Urinary bladder (tissue), 4 donors: ENCODE measurements around the gene HNRNPH2. TPM values are rescaled to one million over a fixed set of nuclear protein-coding genes. Genes with fewer than 3 reads are reported as not detected.
A peak's percentile ranks its signal among the peaks of the same experiment; 100 is the strongest.

Source experiments
- DNase-seq: peaks from one replicate; pipeline ENCODE4 v3.0.0-alpha.2; 2015; ENCODE audit errors: extremely low spot score
- H3K27ac ChIP-seq: one replicate; pipeline ENCODE4 v1.5.1; 2013; ENCODE audit warnings: low read depth, mild to moderate bottlenecking, moderate library complexity
- H3K36me3 ChIP-seq: one replicate; pipeline ENCODE4 v1.6.1; 2013; ENCODE audit warnings: mild to moderate bottlenecking, moderate library complexity; ENCODE audit not compliant: insufficient read depth
- H3K4me1 ChIP-seq: one replicate; pipeline ENCODE4 v1.6.1; 2013; ENCODE audit warnings: mild to moderate bottlenecking, moderate library complexity; ENCODE audit not compliant: insufficient read depth
- H3K4me3 ChIP-seq: one replicate; pipeline ENCODE4 v1.5.1; 2013; ENCODE audit warnings: low read depth, low read length
- WGBS: extraction: QIAGEN DNeasy Blood & Tissue Kit; methylation state at CpG from one replicate; pipeline ENCODE4 v1.1.7; 2013; 5-methylcytosine and 5-hydroxymethylcytosine counted together
- polyA plus RNA-seq: library from polyadenylated mRNA; stranded (reverse); fragments of 200-250 nt; gene quantifications from one replicate; pipeline ENCODE4 v1.2.3, GENCODE V29; 2013
- total RNA-seq: library from RNA; depleted of rRNA; stranded (reverse); fragments of >200 nt; gene quantifications from one replicate; pipeline ENCODE4 v1.2.3, GENCODE V29; 2014
- donor health status: healthy with polysubstance abuse.
- donor health status: healthy.

Gene HNRNPH2
- total and polyA plus RNA-seq, 2 donors = 60.4 to 86.2 TPM

DNA sequence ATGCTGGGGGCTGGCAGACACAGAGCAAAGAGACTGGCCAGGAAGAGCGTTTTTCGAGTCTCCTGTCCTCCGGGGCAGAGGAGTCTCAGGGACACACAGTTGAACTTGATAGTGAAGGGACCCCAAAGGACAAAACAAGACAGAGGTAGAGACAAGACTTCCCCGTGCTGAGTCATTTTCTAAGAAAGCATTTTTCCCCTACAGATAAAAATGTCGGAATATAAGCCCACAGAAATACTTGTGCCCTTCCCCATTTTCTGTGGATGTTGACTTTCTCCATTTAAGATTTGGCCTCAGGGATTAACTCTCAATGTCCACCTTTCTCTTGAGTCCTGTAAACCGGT, 21.5 kb upstream of the HNRNPH2 start:
- DNase-seq = no peak
- Histone ChIP-seq H3K36me3 (no peaks in the 10 kb centered on the region), H3K4me3 (no peak overlapping the region), H3K27ac (no peak overlapping the region), H3K4me1 (no peaks in the 10 kb centered on the region)
- 70% methylated on average over 6 of the region's 6 CpGs for WGBS

DNA sequence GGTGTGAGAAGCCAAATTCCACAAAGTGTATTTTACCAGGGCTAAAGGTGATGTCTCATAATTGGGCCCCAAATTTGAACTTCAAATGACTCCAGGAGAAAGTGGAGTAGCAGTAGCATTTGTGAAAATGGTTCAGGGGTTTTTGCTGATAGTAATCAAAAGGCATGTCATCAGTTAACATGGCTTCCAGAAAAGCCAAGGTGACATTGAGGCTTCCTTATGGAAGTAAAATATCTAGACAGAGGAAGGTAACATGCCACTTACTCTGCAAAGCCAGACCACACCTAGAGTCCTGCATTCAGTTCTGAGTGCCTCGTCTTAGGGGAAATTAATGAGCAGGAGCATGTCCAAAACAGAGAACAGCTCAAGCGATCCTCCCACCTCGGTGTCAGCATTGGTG, 19.4 kb upstream of the HNRNPH2 start:
- H3K27ac ChIP-seq = no peak overlapping the region
- peaks cover 3% of the 10 kb centered on the region for H3K36me3 ChIP-seq
- no peak for DNase-seq
- no peaks in the 10 kb centered on the region for H3K4me1 ChIP-seq
- 87% methylated on average over 3 of the region's 3 CpGs for WGBS
- H3K4me3 ChIP-seq = no peak overlapping the region

DNA sequence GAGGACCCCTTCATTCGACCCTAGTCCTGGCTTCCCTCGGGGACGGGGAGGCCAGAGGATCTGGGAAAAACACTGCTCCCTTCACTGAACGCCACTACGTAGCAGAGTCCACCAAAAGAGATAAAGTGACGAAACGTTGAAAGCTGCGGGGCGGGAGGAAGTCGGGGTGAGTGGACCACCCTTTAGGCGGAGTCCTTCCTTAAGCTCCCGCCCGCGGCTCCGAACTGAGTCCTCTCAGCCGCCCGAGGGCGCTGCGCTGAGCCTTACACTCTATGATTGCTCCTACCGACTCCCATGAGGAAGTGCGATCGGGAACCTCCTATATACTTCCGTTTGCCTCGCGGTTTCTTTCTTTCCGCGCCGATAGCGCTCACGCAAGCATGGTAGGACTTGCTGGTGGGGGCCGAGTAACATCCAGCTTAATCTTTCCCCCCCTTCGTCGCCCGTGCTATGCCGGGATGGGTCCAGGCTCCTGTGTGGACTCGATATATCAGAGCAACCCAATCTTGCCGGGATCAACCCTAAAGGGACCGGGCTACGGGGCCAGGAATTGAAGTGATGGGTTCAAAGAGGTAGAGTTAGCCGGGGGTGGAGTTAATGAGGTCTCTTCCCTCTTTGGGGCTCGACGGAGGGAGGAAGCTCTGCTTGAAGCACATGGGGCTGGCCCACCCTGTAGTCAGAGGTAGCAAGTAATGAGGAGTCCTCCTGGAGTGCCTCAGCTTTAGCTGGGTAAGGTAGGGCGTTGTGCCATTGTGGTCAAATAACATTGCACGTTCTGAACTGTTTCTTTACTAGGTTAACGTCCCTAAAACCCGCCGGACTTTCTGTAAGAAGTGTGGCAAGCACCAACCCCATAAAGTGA, 17.1 kb upstream of the HNRNPH2 start, which contains the start of gene RPL36A:
Gene RPL36A (plus strand): TSS at position 348 of the 862 bp plus-strand sequence. CDS start 33 bp downstream, at position 381.
- peak within 1 kb of the TSS; percentile 74 for H3K27ac ChIP-seq
- peak; percentile 69 for DNase-seq
- under 1% methylated on average over 47 of the region's 47 CpGs for whole genome bisulfite sequencing
- H3K4me1 ChIP-seq = no peaks in the 10 kb centered on the region
- peak within 1 kb of the TSS; percentile 46 for H3K4me3 ChIP-seq
- peaks cover 3% of the 10 kb centered on the region for H3K36me3 ChIP-seq

DNA sequence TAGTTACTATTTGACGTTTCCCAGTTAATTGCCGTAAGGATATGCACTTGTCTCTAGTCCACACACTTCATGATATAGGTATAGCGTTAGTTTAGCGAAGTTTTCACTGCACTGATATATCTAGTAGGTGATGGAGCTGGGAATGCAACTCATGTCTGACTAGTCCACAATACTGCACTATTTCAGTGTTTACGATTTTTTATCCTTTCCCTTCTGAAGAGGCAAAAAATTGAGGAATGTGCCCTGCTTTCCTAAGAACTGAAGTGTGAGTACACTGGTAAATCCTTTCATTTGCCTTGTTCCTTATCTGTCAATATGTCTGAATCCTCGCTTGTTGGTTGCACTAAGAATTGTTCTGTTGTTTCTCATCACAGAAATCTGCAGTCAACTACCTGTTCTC, 16.2 kb upstream of the HNRNPH2 start:
- no peak for DNase-seq
- H3K27ac ChIP-seq = peak overlapping the region; percentile 2
- no peak overlapping the region for H3K4me3 ChIP-seq
- WGBS = 46% methylated on average over 6 of the region's 6 CpGs
- peaks cover 4% of the 10 kb centered on the region for H3K36me3 ChIP-seq
- H3K4me1 ChIP-seq = no peaks in the 10 kb centered on the region

DNA sequence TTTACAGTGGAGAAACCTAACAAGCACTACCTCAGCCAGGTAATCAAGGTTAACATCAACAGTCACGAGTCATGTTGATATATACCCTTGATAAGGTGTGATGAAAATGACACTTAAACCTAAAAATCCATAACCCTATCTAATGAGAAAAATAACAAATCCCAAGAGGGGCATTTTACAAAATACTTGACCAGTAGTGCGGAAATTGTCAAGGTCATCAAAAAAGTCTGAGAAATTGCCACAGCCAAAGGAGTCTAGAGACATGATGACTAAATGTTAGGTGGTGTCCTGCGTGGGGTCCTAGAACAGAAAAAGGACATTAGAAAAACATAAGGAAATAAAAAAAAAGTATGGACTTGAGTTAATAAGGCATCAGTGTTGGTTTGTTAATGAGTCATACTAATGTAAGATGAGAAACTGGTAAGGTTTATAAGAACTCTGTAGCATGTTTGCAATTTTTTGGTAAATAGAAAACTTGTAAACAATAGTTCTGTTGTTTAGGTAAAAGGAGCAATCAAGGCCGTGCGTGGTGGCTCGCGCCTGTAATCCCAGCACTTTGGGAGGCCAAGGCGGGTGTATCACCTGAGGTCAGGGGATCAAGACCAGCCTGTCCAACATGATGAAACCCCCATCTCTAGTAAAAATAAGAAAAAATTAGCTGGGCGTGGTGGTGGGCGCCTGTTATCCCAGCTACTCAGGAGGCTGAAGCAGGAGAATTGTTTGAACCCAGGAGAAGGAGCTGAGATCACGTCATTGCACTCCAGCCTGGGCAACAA, 14.3 kb upstream of the HNRNPH2 start:
- no peaks in the 10 kb centered on the region for H3K4me1 ChIP-seq
- DNase-seq = no peak
- peaks cover 4% of the 10 kb centered on the region for H3K36me3 ChIP-seq
- no peak overlapping the region for H3K4me3 ChIP-seq
- 82% methylated on average over 11 of the region's 11 CpGs for WGBS
- H3K27ac ChIP-seq = no peak overlapping the region

DNA sequence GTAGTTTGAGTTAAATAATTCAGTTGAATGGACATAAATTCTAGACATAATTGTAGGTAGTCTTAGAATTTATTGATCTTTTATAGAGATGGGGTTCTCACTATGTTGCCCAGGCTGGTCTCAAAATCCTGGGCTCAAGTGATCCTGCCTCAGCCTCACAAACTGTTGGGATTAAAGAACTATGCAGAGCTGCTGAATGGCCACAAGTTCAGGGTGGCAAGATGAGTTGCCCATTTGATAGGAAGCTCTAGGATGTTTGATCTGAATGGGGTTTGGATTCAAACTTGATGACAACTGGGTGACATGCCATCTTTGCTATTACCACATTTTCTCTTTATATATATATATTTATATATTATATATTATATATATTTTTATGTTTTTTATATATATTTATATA, 13.7 kb upstream of the HNRNPH2 start:
- H3K4me3 ChIP-seq = no peak overlapping the region
- no peaks in the 10 kb centered on the region for H3K4me1 ChIP-seq

DNA sequence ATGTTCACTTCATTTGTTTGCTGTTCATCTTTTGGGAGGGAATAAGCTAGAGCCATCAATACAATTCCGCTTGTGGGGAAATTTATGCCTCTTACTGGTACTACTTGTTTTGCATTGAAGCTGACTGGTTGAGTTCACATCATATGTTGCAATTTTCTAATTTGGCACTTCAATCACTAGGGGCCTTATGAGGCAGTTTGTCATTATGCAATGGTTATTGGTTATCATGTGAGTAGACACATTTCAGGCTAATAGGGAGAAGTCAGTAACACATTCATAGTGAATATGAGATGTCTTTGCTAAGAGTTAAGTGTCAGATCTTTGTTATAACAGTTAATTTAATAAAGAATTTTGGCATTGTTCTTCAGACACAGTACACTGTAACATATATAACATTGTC, 12.2 kb upstream of the HNRNPH2 start:
- no peak for DNase-seq
- WGBS = 84% methylated on average over 1 of the region's 1 CpG
- peaks cover 4% of the 10 kb centered on the region for H3K36me3 ChIP-seq
- no peaks in the 10 kb centered on the region for H3K4me1 ChIP-seq
- no peak overlapping the region for H3K4me3 ChIP-seq
- no peak overlapping the region for H3K27ac ChIP-seq

More for the DNA sequence above, 13.7 kb upstream of the HNRNPH2 start:
- Histone ChIP-seq H3K27ac (no peak overlapping the region), H3K36me3 (peaks cover 4% of the 10 kb centered on the region)
- DNase-seq = no peak

DNA sequence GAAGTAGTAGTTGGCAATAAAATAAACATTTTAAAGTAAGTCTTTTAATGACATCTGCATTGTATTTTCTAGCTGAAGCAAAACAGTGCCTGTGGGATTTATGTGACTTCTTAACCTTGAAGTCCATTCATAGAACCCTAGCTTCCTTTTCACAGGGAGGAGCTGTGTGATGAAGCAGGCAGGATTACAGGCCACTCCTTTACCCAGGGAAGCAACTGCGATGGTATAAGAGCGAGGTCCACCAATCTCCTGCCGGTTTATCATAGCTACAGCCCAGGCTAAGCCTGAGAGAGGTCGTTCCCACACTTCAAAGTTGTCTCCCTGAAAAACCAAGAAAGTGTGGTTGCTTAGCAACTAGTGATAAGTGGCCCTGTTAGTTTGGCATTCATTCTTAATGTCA, 10.2 kb upstream of the HNRNPH2 start:
- Histone ChIP-seq H3K4me1 (no peaks in the 10 kb centered on the region), H3K4me3 (no peak overlapping the region), H3K27ac (no peak overlapping the region), H3K36me3 (peaks cover 2% of the 10 kb centered on the region)
- no peak for DNase-seq
- 32% methylated on average over 4 of the region's 4 CpGs for WGBS

DNA sequence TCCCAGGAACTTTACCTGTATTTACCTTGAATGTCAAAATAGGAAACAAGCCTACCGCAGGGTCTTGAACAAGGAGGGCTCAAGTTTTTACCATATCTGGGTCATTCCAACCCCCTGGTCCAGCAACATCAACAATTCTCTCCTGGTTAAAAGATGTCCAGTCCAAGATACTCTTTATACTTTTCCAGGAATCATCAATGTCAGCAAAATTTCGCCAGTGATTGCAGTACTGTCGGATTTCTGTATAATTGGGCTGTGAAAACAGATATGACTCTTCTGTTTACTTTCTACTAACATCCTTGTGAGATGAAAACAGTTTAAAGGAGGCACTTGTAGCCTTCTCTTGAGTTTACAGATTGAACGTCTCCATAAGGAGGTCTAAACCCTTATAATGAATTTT, 9.3 kb upstream of the HNRNPH2 start:
- Histone ChIP-seq H3K36me3 (peaks cover 2% of the 10 kb centered on the region), H3K27ac (no peak overlapping the region), H3K4me1 (no peaks in the 10 kb centered on the region), H3K4me3 (no peak overlapping the region)
- DNase-seq = no peak
- WGBS = 92% methylated on average over 4 of the region's 4 CpGs

DNA sequence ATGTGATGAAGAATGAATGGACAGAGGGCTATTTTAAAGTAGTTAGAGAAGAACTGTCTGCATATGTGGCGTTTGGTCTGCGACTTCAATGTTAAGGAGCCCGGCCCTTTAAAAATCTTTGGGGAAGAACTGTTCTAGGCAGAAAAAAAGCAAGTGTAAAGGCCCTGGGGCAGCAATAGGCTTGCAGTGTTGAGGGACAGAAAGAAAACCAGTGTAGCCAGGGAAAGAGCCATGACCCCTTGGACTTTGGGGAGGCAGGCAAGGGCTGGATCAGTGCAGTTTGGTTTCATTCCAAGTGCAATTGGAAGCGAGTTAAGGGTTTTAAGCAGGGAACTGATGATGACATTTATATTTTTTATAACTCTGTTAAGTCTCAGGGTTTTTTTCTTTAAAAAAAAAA, 8.2 kb upstream of the HNRNPH2 start:
- DNase-seq = no peak
- Histone ChIP-seq H3K4me1 (no peaks in the 10 kb centered on the region), H3K27ac (no peak overlapping the region), H3K4me3 (no peak overlapping the region), H3K36me3 (peaks cover 2% of the 10 kb centered on the region)
- WGBS = 95% methylated on average over 4 of the region's 4 CpGs

DNA sequence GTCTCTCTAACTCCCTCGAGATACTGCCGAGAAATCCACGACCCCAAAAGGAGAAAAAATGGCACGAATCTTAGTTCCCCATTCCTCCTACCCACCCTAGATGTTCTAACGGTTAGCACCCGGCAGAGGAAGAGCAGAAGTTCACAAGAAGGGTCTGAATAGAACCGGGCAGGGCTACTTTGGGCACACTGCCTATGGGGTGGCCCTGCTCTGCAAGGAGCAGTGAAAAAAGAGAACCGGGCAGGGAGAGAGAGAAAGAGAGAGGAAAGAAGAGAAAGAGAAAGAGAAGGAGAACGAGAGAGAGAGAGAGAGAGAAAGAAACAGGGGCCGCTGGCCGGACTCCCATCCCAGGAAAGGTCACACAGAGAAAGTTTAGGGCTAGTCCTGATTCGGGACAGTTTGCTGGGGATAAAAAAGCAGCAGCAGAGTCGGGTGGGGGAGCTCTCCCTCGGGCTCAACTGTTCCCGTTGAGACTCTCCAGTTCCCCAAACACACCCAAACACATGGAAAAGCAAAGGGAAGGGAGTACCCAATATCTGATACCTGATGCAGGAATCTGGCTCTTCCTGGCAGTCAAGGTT, 765 bp upstream of the HNRNPH2 start:
- under 1% methylated on average over 15 of the region's 15 CpGs for WGBS
- no peaks in the 10 kb centered on the region for H3K4me1 ChIP-seq
- peak overlapping the region; percentile 81 for H3K27ac ChIP-seq
- no peaks in the 10 kb centered on the region for H3K36me3 ChIP-seq
- no peak for DNase-seq
- peak overlapping the region; percentile 56 for H3K4me3 ChIP-seq

DNA sequence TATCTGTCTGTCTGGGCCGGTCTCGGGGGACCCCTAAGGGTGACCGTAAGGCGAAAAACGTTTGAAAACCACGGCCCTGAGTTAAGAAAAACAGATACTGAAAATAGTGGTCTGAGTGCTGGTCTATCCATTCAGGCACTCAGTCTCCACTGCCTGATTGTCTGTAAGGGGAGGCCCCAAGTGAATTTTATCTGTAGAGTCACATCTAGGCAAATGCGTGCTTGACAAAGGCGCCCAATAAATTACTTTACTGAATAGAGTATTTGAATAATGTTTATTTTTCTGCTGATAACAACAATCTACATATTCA, 465 bp downstream of the HNRNPH2 start:
- Histone ChIP-seq H3K27ac (peak overlapping the region; percentile 96), H3K4me1 (no peaks in the 10 kb centered on the region), H3K4me3 (peak overlapping the region; percentile 63), H3K36me3 (no peaks in the 10 kb centered on the region)
- DNase-seq = no peak
- WGBS = under 1% methylated on average over 8 of the region's 8 CpGs

DNA sequence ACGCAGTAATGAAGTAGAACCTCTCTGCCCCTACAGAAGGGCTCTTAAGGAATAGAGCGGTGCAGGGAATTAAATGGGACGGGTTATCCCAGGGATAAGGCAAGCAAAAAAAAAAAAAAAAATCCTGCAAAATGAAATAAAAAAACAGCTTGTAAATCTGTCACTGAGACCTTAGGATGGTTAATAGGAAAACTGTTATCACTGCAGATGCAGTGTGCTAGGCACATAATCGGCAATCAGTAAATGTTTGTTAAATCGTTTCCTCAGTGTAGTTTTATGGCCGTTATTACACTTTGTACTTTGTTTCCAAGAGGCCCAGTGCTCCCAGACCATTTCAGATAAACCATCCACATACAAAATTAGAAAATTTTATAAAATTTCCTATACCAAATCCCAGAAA, 1.0 kb downstream of the HNRNPH2 start:
- Histone ChIP-seq H3K4me1 (no peaks in the 10 kb centered on the region), H3K27ac (no peak overlapping the region)

DNA sequence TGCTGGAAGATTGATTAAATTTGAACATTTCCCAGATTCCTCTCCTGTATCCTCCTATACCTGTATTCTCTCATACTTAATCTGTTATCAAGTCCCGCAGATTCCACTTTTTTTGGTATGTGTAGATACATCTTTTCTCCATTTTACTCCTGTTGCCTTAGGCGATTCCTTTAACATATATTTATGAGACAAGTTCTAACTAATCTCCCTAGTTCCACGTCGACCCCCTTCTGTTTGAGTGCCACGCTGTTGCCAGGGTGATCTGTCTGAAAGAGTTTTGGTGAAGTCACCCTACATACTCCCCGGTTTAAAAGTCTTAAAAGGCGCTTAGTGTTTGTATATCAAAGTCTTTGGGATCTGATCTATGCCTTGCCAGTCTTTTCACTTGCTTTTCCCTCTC, 2.4 kb downstream of the HNRNPH2 start:
- no peaks in the 10 kb centered on the region for H3K4me1 ChIP-seq
- no peaks in the 10 kb centered on the region for H3K36me3 ChIP-seq
- DNase-seq = no peak
- no peak overlapping the region for H3K4me3 ChIP-seq
- H3K27ac ChIP-seq = no peak overlapping the region
- WGBS = 23% methylated on average over 7 of the region's 7 CpGs

More for the DNA sequence above, 1.0 kb downstream of the HNRNPH2 start:
- no peak for DNase-seq
- Histone ChIP-seq H3K4me3 (peak overlapping the region; percentile 63), H3K36me3 (no peaks in the 10 kb centered on the region)
- 1% methylated on average over 6 of the region's 6 CpGs for WGBS
